Naive thymus-derived CD4-positive, alpha-beta T cell (primary cell): ENCODE results near the gene EXOSC10. TPM values are rescaled to one million over a fixed set of nuclear protein-coding genes. Genes with fewer than 3 reads are reported as not detected.

ENCODE experiments used
- ATAC-seq: fragments of 150-1000 bp; cut with Tn5 transposase; 2 replicates; pipeline ENCODE4 v1.10.0; 2021; ENCODE audit warnings: mild to moderate bottlenecking, moderate library complexity
- CTCF ChIA-PET: fragments of 350-600 bp; sonication (Branson Sonifier 250); formaldehyde crosslinking; loops from one replicate; lab custom pipeline; 2021; ENCODE audit warnings: antibody characterized with exemption; lab: Charles Lee
- POLR2A ChIA-PET: fragments of 350-600 bp; sonication (Branson Sonifier 250); formaldehyde crosslinking; loops from one replicate; lab custom pipeline; 2021; ENCODE audit warnings: antibody characterized with exemption, inconsistent platforms; lab: Charles Lee
- DNase-seq, 9 donors: peaks; one replicate each; pipeline versions ENCODE4 v3.0.0 to v3.0.0-alpha.2; 2020 to 2022; ENCODE audit warnings: mixed read lengths in 1 of 9
- H3K27ac ChIP-seq: one replicate; pipeline ENCODE4 v1.7.0; 2013; ENCODE audit warnings: mild to moderate bottlenecking, low read depth, low read length, moderate library complexity
- H3K27me3 ChIP-seq, 2 donors: one replicate each; pipeline ENCODE4 v1.7.0; 2013; ENCODE audit warnings: low read length in 2 of 2, mild to moderate bottlenecking in 2 of 2, moderate library complexity in 2 of 2; ENCODE audit not compliant: control insufficient read depth in 2 of 2, insufficient read depth in 2 of 2
- H3K36me3 ChIP-seq, 3 experiments: 1 replicate in 2 of 3; 2 replicates in 1 of 3; pipeline ENCODE4 v1.7.0; 2013; ENCODE audit warnings: low read length in 3 of 3, mild to moderate bottlenecking in 3 of 3, moderate library complexity in 1 of 3; ENCODE audit not compliant: insufficient read depth in 3 of 3, control insufficient read depth in 2 of 3
- H3K4me1 ChIP-seq, 2 donors: one replicate each; pipeline ENCODE4 v1.7.0; 2013; ENCODE audit warnings: low read length in 2 of 2, mild to moderate bottlenecking in 2 of 2, moderate library complexity in 1 of 2; ENCODE audit not compliant: control insufficient read depth in 2 of 2, insufficient read depth in 2 of 2
- H3K4me3 ChIP-seq: 2 replicates; pipeline ENCODE4 v1.7.0; 2013; ENCODE audit warnings: mild to moderate bottlenecking, low read length
- H3K9me3 ChIP-seq, 3 experiments: 1 replicate in 2 of 3; 2 replicates in 1 of 3; pipeline ENCODE4 v1.7.0; 2013; ENCODE audit warnings: low read length in 3 of 3; ENCODE audit not compliant: control insufficient read depth in 2 of 3
- H3K27ac Mint-ChIP-seq, 9 donors: one replicate each; pipeline ENCODE4 v1.8.0; 2020 to 2022; ENCODE audit warnings: mixed read lengths in 9 of 9, mild to moderate bottlenecking in 8 of 9, moderate library complexity in 5 of 9, inconsistent platforms in 2 of 9
- H3K27me3 Mint-ChIP-seq, 5 donors: one replicate each; pipeline ENCODE4 v1.8.0; 2021 to 2022; ENCODE audit warnings: mixed read lengths in 5 of 5, mild to moderate bottlenecking in 1 of 5
- H3K36me3 Mint-ChIP-seq, 5 donors: one replicate each; pipeline ENCODE4 v1.8.0; 2020 to 2022; ENCODE audit warnings: mixed read lengths in 5 of 5, mild to moderate bottlenecking in 3 of 5, inconsistent platforms in 1 of 5
- H3K4me1 Mint-ChIP-seq, 7 donors: one replicate each; pipeline ENCODE4 v1.8.0; 2020 to 2022; ENCODE audit warnings: mixed read lengths in 7 of 7, mild to moderate bottlenecking in 3 of 7, inconsistent platforms in 1 of 7
- H3K4me3 Mint-ChIP-seq, 10 donors: one replicate each; pipeline ENCODE4 v1.8.0; 2020 to 2022; ENCODE audit warnings: mild to moderate bottlenecking in 10 of 10, mixed read lengths in 10 of 10, moderate library complexity in 6 of 10, inconsistent platforms in 2 of 10
- H3K9me3 Mint-ChIP-seq, 11 donors: one replicate each; pipeline ENCODE4 v1.8.0; 2020 to 2022; ENCODE audit warnings: mixed read lengths in 11 of 11, mild to moderate bottlenecking in 4 of 11, inconsistent platforms in 1 of 11, moderate library complexity in 1 of 11
- intact Hi-C, 2 donors: fragments of 100-400 bp; cut with micrococcal nuclease; formaldehyde crosslinking; loops; one replicate each; pipeline ENCODE4 v1.15.1; 2023
- polyA plus RNA-seq, 2 donors: library from polyadenylated mRNA; unstranded; fragments of 300-500 nt; fragmentation: Illumina TruSeq; gene quantifications; one replicate each; pipeline ENCODE4 v1.2.3, GENCODE V29; 2021
- total RNA-seq, 6 experiments: library from RNA in 5 of 6; stranded (reverse) in 5 of 6; gene quantifications; 1 replicate in 5 of 6; 2 replicates in 1 of 6; pipeline ENCODE4 v1.2.3 and lab custom pipeline; 2021 to 2026

The EXOSC10 gene
- total and polyA plus RNA-seq, 7 experiments from 2014 or later, result 33.9 to 83.4 (median 80.0) TPM

DNA sequence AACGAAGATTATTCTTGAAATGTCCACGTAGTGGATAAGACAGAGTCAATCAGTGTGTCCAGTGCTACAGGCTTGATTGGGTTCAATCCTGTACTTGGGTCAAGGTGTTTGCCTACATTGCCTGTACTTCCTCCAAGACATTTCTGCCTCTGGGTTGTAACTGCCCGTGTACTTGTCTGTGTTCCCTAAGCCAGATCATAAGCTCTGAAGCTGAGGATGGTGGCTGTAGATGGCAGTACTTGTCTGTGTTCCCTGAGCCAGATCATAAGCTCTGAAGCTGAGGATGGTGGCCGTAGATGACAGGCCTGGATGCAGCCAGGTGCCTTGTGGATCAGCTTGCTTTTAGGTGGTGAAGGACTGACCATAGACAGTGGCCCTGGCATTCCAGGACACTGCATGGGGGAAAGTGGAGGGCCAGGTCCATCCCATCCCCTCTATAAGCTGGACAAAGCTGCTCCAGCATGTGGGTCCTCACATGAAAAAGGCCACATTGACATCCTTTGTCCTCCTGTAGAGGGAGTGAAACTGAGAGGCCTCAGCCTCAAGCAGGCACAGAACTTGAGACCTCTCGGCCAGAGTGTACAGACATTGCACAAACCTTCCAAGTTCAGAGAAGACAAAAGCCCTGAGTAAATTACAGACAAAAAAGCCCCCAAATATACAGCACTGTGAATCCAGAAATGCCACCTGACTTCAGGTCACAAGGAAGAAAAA is 37.9 kb downstream of the EXOSC10 start:
- Histone ChIP-seq H3K27me3 (no peaks in the 10 kb centered on the region), H3K4me1 (peaks cover 5 to 19% of the 10 kb centered on the region in 2 donors), H3K36me3 (peaks cover 3 to 24% (median 9%) of the 10 kb centered on the region in 3 experiments), H3K4me3 (no peak overlapping the region), H3K27ac (no peak overlapping the region), H3K9me3 (peaks cover 0 to 4% (median 0%) of the 10 kb centered on the region in 3 experiments)
- H3K36me3 Mint-ChIP-seq, result peaks cover 0 to 21% (median 16%) of the 10 kb centered on the region in 5 donors
- CTCF ChIA-PET, result interaction anchor here (2.0 to 2.3 kb wide), 2 partner anchors 24 kb away, joined by 8 to 11 read pairs; no protein-coding TSS in a partner anchor
- peak overlapping the region in 8 of 10 donors; percentile 13 to 98 (median 90) for H3K4me3 Mint-ChIP-seq
- intact Hi-C loops, result loop anchor here in 1 of 2 donors (2.0 kb wide), 1 partner anchor 201 kb away; the partner anchor contains the start of gene MTOR
- ATAC-seq (no peak), DNase-seq (no peak)
- POLR2A ChIA-PET, result interaction anchor here (0.6 to 2.9 kb wide), 6 partner anchors 9 to 919 kb away, joined by 3 to 12 read pairs (median 4); partner anchors contain the start of genes EXOSC10, MFN2 and TARDBP
- H3K9me3 Mint-ChIP-seq, result no peaks in the 10 kb centered on the region
- H3K4me1 Mint-ChIP-seq, result peaks cover 6 to 37% (median 24%) of the 10 kb centered on the region in 7 donors
- peak overlapping the region in 7 of 9 donors; percentile 14 to 88 (median 58) for H3K27ac Mint-ChIP-seq
- no peaks in the 10 kb centered on the region for H3K27me3 Mint-ChIP-seq

DNA sequence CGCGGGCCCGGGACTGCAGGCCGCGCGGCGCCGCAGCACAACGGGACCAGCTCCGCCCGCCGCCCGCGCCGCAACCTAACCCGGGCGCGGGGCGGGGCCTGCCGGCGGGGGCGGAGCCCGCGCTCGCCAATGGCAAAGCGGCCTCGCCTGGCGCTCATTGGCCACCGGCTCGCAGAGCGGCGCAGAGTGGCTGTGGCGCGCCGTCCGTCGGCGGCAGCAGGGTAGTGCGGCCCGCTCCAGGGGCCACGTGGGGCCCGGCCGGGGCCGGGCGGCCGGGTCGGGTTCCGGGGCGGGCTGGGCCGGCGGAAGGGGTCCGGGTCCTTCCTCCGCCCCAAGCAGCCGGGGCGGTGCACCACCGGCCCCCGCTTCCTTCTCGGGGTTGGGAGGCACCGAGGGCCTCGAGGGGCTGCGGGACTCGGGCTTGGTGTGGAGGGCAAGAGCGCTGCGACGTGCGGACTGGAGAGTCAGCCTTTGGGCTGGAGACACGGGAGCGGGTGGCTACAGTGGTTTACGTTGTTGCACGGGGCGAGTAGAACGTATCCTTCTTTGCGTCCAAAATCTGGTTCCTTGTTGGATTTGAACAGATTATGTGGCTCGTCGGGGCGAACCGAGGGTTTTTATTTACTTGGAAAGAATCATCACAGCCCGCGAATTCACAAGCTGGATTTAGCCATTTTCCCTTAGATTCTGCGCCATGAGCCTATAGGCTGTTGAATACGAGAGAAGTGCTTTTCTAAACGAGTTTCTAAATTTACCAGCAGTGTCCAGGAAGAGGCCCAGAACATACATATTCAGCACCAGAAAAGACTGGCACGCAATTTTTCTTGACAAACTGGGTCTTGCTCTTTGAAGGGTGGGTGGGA is 39.5 kb downstream of the EXOSC10 start, which contains the start of gene SRM:
Gene SRM (minus strand): TSS at position 51 of the 863 bp plus-strand sequence. CDS start 75 bp downstream, outside the sequence.
- Mint-ChIP-seq H3K4me3 (peak within 1 kb of the TSS; percentile 91 to 98 (median 93)), H3K36me3 (peaks cover 0 to 15% (median 4%) of the 10 kb centered on the region in 5 donors), H3K27ac (peak within 1 kb of the TSS; percentile 81 to 95 (median 91)), H3K9me3 (no peaks in the 10 kb centered on the region), H3K4me1 (peaks cover 6 to 37% (median 24%) of the 10 kb centered on the region in 7 donors), H3K27me3 (no peaks in the 10 kb centered on the region)
- Histone ChIP-seq H3K27me3 (no peaks in the 10 kb centered on the region), H3K4me1 (peaks cover 5 to 19% of the 10 kb centered on the region in 2 donors), H3K36me3 (peaks cover under 1 to 19% (median 9%) of the 10 kb centered on the region in 3 experiments), H3K4me3 (peak within 1 kb of the TSS; percentile 92), H3K27ac (peak within 1 kb of the TSS; percentile 85), H3K9me3 (peaks cover 0 to 3% (median 0%) of the 10 kb centered on the region in 3 experiments)
- intact Hi-C loops, result loop anchor here (1.0 to 2.0 kb wide), 6 partner anchors 23 to 213 kb away; partner anchors contain the start of genes EXOSC10 (in 2 of the 2), MTOR (in 2 of the 2), TARDBP (in 2 of the 2) and UBIAD1 (in 1 of the 2)
- DNase-seq, result peak; percentile 84 to 95 (median 91)
- peak; percentile 97 for ATAC-seq
- ChIA-PET POLR2A (interaction anchor here (0.6 to 2.9 kb wide), 9 partner anchors 15 to 206 kb away, joined by 3 to 12 read pairs (median 3); partner anchors contain the start of genes EXOSC10 and TARDBP), CTCF (interaction anchor here (2.3 kb wide), 1 partner anchor 22 kb away, joined by 11 read pairs; no protein-coding TSS in a partner anchor)

GRCh38 chr1:11059155-11059967 is 40.3 kb downstream of the EXOSC10 start:
- peaks cover 6 to 37% (median 24%) of the 10 kb centered on the region in 7 donors for H3K4me1 Mint-ChIP-seq
- H3K4me3 ChIP-seq, result peak overlapping the region; percentile 65
- ChIA-PET CTCF (interaction anchor here (2.3 kb wide), 1 partner anchor 21 kb away, joined by 11 read pairs; no protein-coding TSS in a partner anchor), POLR2A (interaction anchor here (1.0 to 2.9 kb wide), 4 partner anchors 28 to 47 kb away, joined by 3 to 12 read pairs (median 5); partner anchors contain the start of genes EXOSC10 and TARDBP)
- peaks cover 0 to 12% (median 0%) of the 10 kb centered on the region in 5 donors for H3K36me3 Mint-ChIP-seq
- ATAC-seq (peak; percentile 25), DNase-seq (peak in 3 of 9 donors; percentile 11 to 35 (median 13))
- H3K4me1 ChIP-seq, result peaks cover 5 to 19% of the 10 kb centered on the region in 2 donors
- no peaks in the 10 kb centered on the region for H3K9me3 ChIP-seq
- H3K9me3 Mint-ChIP-seq, result no peaks in the 10 kb centered on the region
- no peaks in the 10 kb centered on the region for H3K27me3 Mint-ChIP-seq
- H3K36me3 ChIP-seq, result peaks cover 0 to 20% (median 5%) of the 10 kb centered on the region in 3 experiments
- H3K27ac Mint-ChIP-seq, result peak overlapping the region; percentile 72 to 95 (median 82)
- no peaks in the 10 kb centered on the region for H3K27me3 ChIP-seq
- H3K27ac ChIP-seq, result peak overlapping the region; percentile 83
- intact Hi-C loops, result no loop called here
- peak overlapping the region; percentile 85 to 98 (median 93) for H3K4me3 Mint-ChIP-seq

- peaks cover 5 to 19% of the 10 kb centered on the region in 2 donors for H3K4me1 ChIP-seq
- no peaks in the 10 kb centered on the region for H3K9me3 ChIP-seq
- ChIA-PET CTCF (interaction anchor here (0.7 to 1.0 kb wide), 4 partner anchors 21 to 683 kb away, joined by 3 to 5 read pairs (median 3); no protein-coding TSS in a partner anchor), POLR2A (interaction anchor here (0.7 to 1.1 kb wide), 2 partner anchors 22 to 39 kb away, joined by 3 to 5 read pairs; no protein-coding TSS in a partner anchor)
- H3K4me3 ChIP-seq, result peak overlapping the region; percentile 65
- peaks cover 0 to 11% (median 0%) of the 10 kb centered on the region in 5 donors for H3K36me3 Mint-ChIP-seq
- H3K27me3 Mint-ChIP-seq, result no peaks in the 10 kb centered on the region
- H3K4me3 Mint-ChIP-seq, result peak overlapping the region; percentile 85 to 98 (median 93)
- ATAC-seq (no peak), DNase-seq (no peak)
- peaks cover 6 to 37% (median 24%) of the 10 kb centered on the region in 7 donors for H3K4me1 Mint-ChIP-seq
- no peaks in the 10 kb centered on the region for H3K9me3 Mint-ChIP-seq
- H3K27ac ChIP-seq, result peak overlapping the region; percentile 83
- peaks cover 0 to 25% (median 5%) of the 10 kb centered on the region in 3 experiments for H3K36me3 ChIP-seq
- H3K27ac Mint-ChIP-seq, result peak overlapping the region; percentile 32 to 95 (median 82)
- intact Hi-C loops, result no loop called here
- H3K27me3 ChIP-seq, result no peaks in the 10 kb centered on the region
Observed at GRCh38 chr1:11058595-11059154, 41.0 kb downstream of the EXOSC10 start.

- Mint-ChIP-seq H3K36me3 (peaks cover 0 to 11% (median 0%) of the 10 kb centered on the region in 5 donors), H3K27ac (peak overlapping the region in 3 of 9 donors; percentile 5 to 73 (median 31)), H3K9me3 (no peaks in the 10 kb centered on the region), H3K27me3 (no peaks in the 10 kb centered on the region), H3K4me1 (peaks cover 6 to 33% (median 21%) of the 10 kb centered on the region in 7 donors), H3K4me3 (peak overlapping the region in 9 of 10 donors; percentile 8 to 98 (median 80))
- H3K9me3 ChIP-seq, result no peaks in the 10 kb centered on the region
- DNase-seq, result no peak
- ChIA-PET CTCF (interaction anchor here (0.7 to 1.0 kb wide), 3 partner anchors 20 to 628 kb away, joined by 3 to 5 read pairs (median 3); no protein-coding TSS in a partner anchor), POLR2A (interaction anchor here (0.6 to 1.1 kb wide), 4 partner anchors 23 to 43 kb away, joined by 3 to 5 read pairs (median 4); partner anchors contain the start of gene EXOSC10)
- H3K36me3 ChIP-seq, result peaks cover 0 to 25% (median 5%) of the 10 kb centered on the region in 3 experiments
- no peak overlapping the region for H3K27ac ChIP-seq
- no peak overlapping the region for H3K4me3 ChIP-seq
- intact Hi-C loops, result no loop called here
- H3K27me3 ChIP-seq, result no peaks in the 10 kb centered on the region
- H3K4me1 ChIP-seq, result peaks cover 5 to 19% of the 10 kb centered on the region in 2 donors
- no peak for ATAC-seq
Observed at GRCh38 chr1:11058026-11058425, 41.6 kb downstream of the EXOSC10 start.
